Liver (tissue), 3 donors: ENCODE data around the gene PIGM.
A peak's percentile ranks its signal among the peaks of the same experiment; 100 is the strongest.

ENCODE experiments used
- EGR1 ChIP-seq, 2 donors: IDR thresholded peaks; 2 replicates each; pipeline ENCODE4 v1.6.1; 2016 to 2018; ENCODE audit warnings: antibody characterized with exemption in 2 of 2, low read depth in 2 of 2
- FOXA1 ChIP-seq: IDR thresholded peaks from 2 replicates; pipeline ENCODE4 v1.6.1; 2016; ENCODE audit warnings: antibody characterized with exemption
- FOXA2 ChIP-seq: IDR thresholded peaks from 2 replicates; pipeline ENCODE4 v1.6.1; 2016; ENCODE audit warnings: antibody characterized with exemption
- GABPA ChIP-seq, 2 donors: IDR thresholded peaks in 1 of 2; conservative IDR thresholded peaks in 1 of 2; 2 replicates each; pipeline ENCODE4 v1.6.1; 2016; ENCODE audit warnings: antibody characterized with exemption in 2 of 2, mild to moderate bottlenecking in 1 of 2, moderate library complexity in 1 of 2
- RAD21 ChIP-seq, 2 donors: IDR thresholded peaks; 2 replicates each; pipeline ENCODE4 v1.6.1; 2016; ENCODE audit warnings: antibody characterized with exemption in 2 of 2, mild to moderate bottlenecking in 2 of 2
- RXRA ChIP-seq, 2 donors: IDR thresholded peaks; 2 replicates each; pipeline ENCODE4 v1.6.1; 2017 to 2018; ENCODE audit warnings: antibody characterized with exemption in 2 of 2, mild to moderate bottlenecking in 1 of 2
- SP1 ChIP-seq: IDR thresholded peaks from 2 replicates; pipeline ENCODE4 v1.6.1; 2018; ENCODE audit warnings: antibody characterized with exemption, mild to moderate bottlenecking
- TAF1 ChIP-seq: conservative IDR thresholded peaks from 2 replicates; pipeline ENCODE4 v1.6.1; 2016; ENCODE audit warnings: antibody characterized with exemption, mild to moderate bottlenecking
- YY1 ChIP-seq: IDR thresholded peaks from 2 replicates; pipeline ENCODE4 v1.6.1; 2016; ENCODE audit warnings: antibody characterized with exemption, mild to moderate bottlenecking
- TF ChIP-seq, protein P1 (sequence below): fragments of 150-350 bp; IDR thresholded peaks from 2 replicates; pipeline ENCODE4 v1.5.1; 2017; ENCODE audit warnings: improper control_type of control experiment, low read depth, low read length; ENCODE audit not compliant: missing input control
- TF ChIP-seq, protein P2 (sequence below): IDR thresholded peaks from 2 replicates; pipeline ENCODE4 v1.6.1; 2016; ENCODE audit warnings: antibody characterized with exemption
- TF ChIP-seq, protein P3 (sequence below): IDR thresholded peaks from 2 replicates; pipeline ENCODE4 v1.6.1; 2016; ENCODE audit warnings: antibody characterized with exemption, mild to moderate bottlenecking
- donor health status: healthy.
- donor health status: healthy.

DNA sequence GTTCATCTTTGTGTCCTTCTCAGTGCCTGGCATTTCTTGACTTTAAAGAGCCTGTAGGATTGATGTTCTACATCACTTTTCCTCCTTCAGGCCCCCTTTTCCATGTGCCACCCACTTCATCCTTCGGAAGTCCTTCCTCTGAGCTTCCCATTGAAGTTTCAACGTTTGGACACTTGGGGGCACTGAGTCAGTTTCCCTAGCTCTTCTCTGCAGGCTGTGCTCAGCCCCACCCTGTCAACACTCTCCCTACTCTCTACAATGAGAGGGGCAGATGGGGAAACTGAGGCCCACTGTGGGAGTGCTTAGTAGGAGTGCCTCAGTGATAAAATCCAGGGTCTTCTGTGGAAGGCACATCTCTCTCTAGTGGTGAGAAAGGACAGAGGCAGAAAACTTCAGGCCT is 26.3 kb upstream of the PIGM start:
- TF ChIP-seq RAD21 (IDR thresholded peaks at IDR 0.05) (peak; percentile 16 to 33), TAF1 (no peak), FOXA2 (no peak), YY1 (no peak), RXRA (IDR thresholded peaks at IDR 0.05) (no peak), SP1 (no peak), GABPA (IDR thresholded peaks at IDR 0.05 in 1 of 2, conservative IDR thresholded peaks at IDR 0.05 in 1 of 2) (no peak), EGR1 (IDR thresholded peaks at IDR 0.05; ENCODE audit: low read depth in 2 of 2) (no peak), FOXA1 (no peak)
- TF ChIP-seq, protein P1, sequence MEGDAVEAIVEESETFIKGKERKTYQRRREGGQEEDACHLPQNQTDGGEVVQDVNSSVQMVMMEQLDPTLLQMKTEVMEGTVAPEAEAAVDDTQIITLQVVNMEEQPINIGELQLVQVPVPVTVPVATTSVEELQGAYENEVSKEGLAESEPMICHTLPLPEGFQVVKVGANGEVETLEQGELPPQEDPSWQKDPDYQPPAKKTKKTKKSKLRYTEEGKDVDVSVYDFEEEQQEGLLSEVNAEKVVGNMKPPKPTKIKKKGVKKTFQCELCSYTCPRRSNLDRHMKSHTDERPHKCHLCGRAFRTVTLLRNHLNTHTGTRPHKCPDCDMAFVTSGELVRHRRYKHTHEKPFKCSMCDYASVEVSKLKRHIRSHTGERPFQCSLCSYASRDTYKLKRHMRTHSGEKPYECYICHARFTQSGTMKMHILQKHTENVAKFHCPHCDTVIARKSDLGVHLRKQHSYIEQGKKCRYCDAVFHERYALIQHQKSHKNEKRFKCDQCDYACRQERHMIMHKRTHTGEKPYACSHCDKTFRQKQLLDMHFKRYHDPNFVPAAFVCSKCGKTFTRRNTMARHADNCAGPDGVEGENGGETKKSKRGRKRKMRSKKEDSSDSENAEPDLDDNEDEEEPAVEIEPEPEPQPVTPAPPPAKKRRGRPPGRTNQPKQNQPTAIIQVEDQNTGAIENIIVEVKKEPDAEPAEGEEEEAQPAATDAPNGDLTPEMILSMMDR: no peak
- TF ChIP-seq, protein P2, sequence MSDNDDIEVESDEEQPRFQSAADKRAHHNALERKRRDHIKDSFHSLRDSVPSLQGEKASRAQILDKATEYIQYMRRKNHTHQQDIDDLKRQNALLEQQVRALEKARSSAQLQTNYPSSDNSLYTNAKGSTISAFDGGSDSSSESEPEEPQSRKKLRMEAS: no peak
- TF ChIP-seq, protein P3, sequence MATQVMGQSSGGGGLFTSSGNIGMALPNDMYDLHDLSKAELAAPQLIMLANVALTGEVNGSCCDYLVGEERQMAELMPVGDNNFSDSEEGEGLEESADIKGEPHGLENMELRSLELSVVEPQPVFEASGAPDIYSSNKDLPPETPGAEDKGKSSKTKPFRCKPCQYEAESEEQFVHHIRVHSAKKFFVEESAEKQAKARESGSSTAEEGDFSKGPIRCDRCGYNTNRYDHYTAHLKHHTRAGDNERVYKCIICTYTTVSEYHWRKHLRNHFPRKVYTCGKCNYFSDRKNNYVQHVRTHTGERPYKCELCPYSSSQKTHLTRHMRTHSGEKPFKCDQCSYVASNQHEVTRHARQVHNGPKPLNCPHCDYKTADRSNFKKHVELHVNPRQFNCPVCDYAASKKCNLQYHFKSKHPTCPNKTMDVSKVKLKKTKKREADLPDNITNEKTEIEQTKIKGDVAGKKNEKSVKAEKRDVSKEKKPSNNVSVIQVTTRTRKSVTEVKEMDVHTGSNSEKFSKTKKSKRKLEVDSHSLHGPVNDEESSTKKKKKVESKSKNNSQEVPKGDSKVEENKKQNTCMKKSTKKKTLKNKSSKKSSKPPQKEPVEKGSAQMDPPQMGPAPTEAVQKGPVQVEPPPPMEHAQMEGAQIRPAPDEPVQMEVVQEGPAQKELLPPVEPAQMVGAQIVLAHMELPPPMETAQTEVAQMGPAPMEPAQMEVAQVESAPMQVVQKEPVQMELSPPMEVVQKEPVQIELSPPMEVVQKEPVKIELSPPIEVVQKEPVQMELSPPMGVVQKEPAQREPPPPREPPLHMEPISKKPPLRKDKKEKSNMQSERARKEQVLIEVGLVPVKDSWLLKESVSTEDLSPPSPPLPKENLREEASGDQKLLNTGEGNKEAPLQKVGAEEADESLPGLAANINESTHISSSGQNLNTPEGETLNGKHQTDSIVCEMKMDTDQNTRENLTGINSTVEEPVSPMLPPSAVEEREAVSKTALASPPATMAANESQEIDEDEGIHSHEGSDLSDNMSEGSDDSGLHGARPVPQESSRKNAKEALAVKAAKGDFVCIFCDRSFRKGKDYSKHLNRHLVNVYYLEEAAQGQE: no peak
